GM19351 (cell line): Measurements from ENCODE around the gene CDC42.

Source experiments
- ATAC-seq: cut with Tn5 transposase; IDR thresholded peaks from one replicate; pipeline ENCODE4 v1.9.1; 2021; ENCODE audit warnings: mild to moderate bottlenecking, moderate library complexity; ENCODE audit not compliant: unreplicated experiment

The CDC42 gene

GRCh38 chr1:22104865-22105437 lies 52.4 kb downstream of the CDC42 start:
- ATAC-seq, result no peak

- ATAC-seq, result no peak
Observed at GRCh38 chr1:22105611-22106207, 53.2 kb downstream of the CDC42 start.

GRCh38 chr1:22107126-22107525 lies 54.6 kb downstream of the CDC42 start:
- ATAC-seq, result no peak

- no peak for ATAC-seq
Observed at GRCh38 chr1:22108339-22109105, 56.0 kb downstream of the CDC42 start.

- no peak for ATAC-seq
Observed at GRCh38 chr1:22110016-22110415, 57.5 kb downstream of the CDC42 start.

- no peak for ATAC-seq
Observed at GRCh38 chr1:22111115-22111514, 58.6 kb downstream of the CDC42 start.

- no peak for ATAC-seq
Observed at GRCh38 chr1:22111620-22112019, 59.1 kb downstream of the CDC42 start.

- ATAC-seq, result no peak
Observed at GRCh38 chr1:22112554-22112953, 60.0 kb downstream of the CDC42 start.

- no peak for ATAC-seq
Observed at GRCh38 chr1:22114083-22115012, 61.8 kb downstream of the CDC42 start.

GRCh38 chr1:22115286-22115685 lies 62.8 kb downstream of the CDC42 start:
- no peak for ATAC-seq

GRCh38 chr1:22117238-22117637 lies 64.7 kb downstream of the CDC42 start:
- no peak for ATAC-seq

GRCh38 chr1:22117851-22118250 lies 65.3 kb downstream of the CDC42 start:
- no peak for ATAC-seq

- no peak for ATAC-seq
Observed at GRCh38 chr1:22118291-22118992, 65.9 kb downstream of the CDC42 start.

GRCh38 chr1:22119626-22120468 lies 67.3 kb downstream of the CDC42 start:
- ATAC-seq, result no peak

GRCh38 chr1:22120469-22120790 lies 67.9 kb downstream of the CDC42 start:
- no peak for ATAC-seq

- ATAC-seq, result no peak
Observed at GRCh38 chr1:22121421-22121911, 69.0 kb downstream of the CDC42 start.

GRCh38 chr1:22122273-22123070 lies 70.0 kb downstream of the CDC42 start:
- ATAC-seq, result no peak

- no peak for ATAC-seq
Observed at GRCh38 chr1:22123071-22123390, 70.5 kb downstream of the CDC42 start.

- ATAC-seq, result no peak
Observed at GRCh38 chr1:22123901-22124404, 71.4 kb downstream of the CDC42 start.
